Muscle of leg (tissue), 11 donors: ENCODE results near the gene FALEC. TPM values are rescaled to one million over a fixed set of nuclear protein-coding genes. Genes with fewer than 3 reads are reported as not detected.

Source experiments
- DNase-seq: peaks from one replicate; pipeline ENCODE4 v3.0.0; 2013
- H3K27ac ChIP-seq: one replicate; pipeline ENCODE4 v1.5.1; 2013; ENCODE audit warnings: mild to moderate bottlenecking, low read length, control low read depth
- H3K27me3 ChIP-seq: one replicate; pipeline ENCODE4 v1.6.1; 2013; ENCODE audit warnings: low read length; ENCODE audit not compliant: control insufficient read depth, insufficient read depth
- H3K36me3 ChIP-seq: one replicate; pipeline ENCODE4 v1.6.1; 2013; ENCODE audit warnings: low read length; ENCODE audit not compliant: control insufficient read depth, insufficient read depth
- H3K4me1 ChIP-seq: one replicate; pipeline ENCODE4 v1.6.1; 2013; ENCODE audit warnings: low read length; ENCODE audit not compliant: control insufficient read depth, insufficient read depth
- H3K4me3 ChIP-seq: one replicate; pipeline ENCODE4 v1.5.1; 2013; ENCODE audit warnings: low read length, control low read depth
- H3K9me3 ChIP-seq: replicated peaks from 2 replicates; pipeline ENCODE4 v1.6.1; 2013; ENCODE audit warnings: low read depth, low read length; ENCODE audit not compliant: control insufficient read depth
- WGBS: methylation state at CpG from one replicate; pipeline ENCODE4 v1.1.5; 2013; ENCODE audit warnings: missing lambda C conversion rate; ENCODE audit not compliant: insufficient coverage; 5-methylcytosine and 5-hydroxymethylcytosine counted together
- polyA plus RNA-seq, 8 donors: library from polyadenylated mRNA; unstranded; fragments of 120-200 nt; gene quantifications; one replicate each; pipeline versions ENCODE4 v1.2.1 to v1.2.3, GENCODE V29; 2013; ENCODE audit warnings: inconsistent platforms in 1 of 8, low replicate concordance in 1 of 8; ENCODE audit not compliant: insufficient read length in 8 of 8, insufficient read depth in 1 of 8
- total RNA-seq: library from RNA; stranded (reverse); fragments of 120-200 nt; gene quantifications from one replicate; pipeline ENCODE4 v1.2.4, GENCODE V29; 2013

FALEC gene
- total and polyA plus RNA-seq, 9 donors = 0.32 to 1.6 (median 0.74) TPM; not detected in 1

DNA sequence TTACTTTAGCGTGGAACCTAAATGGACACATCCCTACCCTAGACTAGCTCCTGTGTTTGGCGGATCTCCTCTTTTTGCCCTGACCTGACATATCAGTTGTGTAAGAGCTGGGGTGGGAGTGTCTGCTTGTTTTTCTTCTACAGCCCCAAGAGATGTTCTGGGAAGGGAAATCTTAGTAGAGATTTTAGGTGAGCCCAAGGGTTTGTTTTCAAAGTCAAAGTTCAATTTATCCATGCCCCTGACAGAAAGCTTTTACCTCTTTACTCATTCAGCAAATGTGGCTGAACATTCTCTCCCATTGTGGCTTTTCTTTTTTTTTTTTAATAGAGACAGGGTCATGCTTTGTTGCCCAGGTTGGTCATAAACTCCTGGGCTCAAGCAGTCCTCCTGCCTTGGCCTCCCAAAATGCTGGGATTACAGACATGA, 35.6 kb upstream of the FALEC start:
- H3K27me3 ChIP-seq = no peaks in the 10 kb centered on the region
- DNase-seq = no peak
- no peak overlapping the region for H3K27ac ChIP-seq
- no peak overlapping the region for H3K4me3 ChIP-seq
- H3K36me3 ChIP-seq = no peaks in the 10 kb centered on the region
- no CpG with 5 or more reads among the region's 2 CpGs for WGBS
- no peaks in the 10 kb centered on the region for H3K9me3 ChIP-seq
- H3K4me1 ChIP-seq = peaks cover 4% of the 10 kb centered on the region

DNA sequence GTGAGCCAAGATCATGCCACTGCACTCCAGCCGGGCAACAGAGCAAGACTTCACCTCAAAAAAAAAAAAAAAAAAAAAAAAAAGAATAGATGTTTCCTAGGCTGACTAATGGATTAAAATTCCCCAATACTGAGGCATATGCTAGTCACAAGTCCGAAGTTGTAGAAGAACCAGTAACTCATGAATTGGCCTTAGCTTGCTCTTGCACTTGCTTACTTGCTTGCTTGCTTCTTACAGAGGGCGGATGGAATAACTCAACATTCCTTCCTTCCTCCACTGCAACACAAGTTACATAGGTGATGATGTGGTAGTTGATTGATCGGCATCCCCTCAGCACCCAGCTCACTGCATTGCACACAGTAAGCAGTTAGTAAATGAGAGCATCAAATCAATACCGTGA, 31.1 kb upstream of the FALEC start:
- no peak for DNase-seq
- Histone ChIP-seq H3K4me3 (no peak overlapping the region), H3K9me3 (no peaks in the 10 kb centered on the region), H3K27ac (no peak overlapping the region), H3K27me3 (no peaks in the 10 kb centered on the region), H3K4me1 (peaks cover 8% of the 10 kb centered on the region), H3K36me3 (peaks cover 7% of the 10 kb centered on the region)
- WGBS = 100% methylated on average over 1 of the region's 5 CpGs

DNA sequence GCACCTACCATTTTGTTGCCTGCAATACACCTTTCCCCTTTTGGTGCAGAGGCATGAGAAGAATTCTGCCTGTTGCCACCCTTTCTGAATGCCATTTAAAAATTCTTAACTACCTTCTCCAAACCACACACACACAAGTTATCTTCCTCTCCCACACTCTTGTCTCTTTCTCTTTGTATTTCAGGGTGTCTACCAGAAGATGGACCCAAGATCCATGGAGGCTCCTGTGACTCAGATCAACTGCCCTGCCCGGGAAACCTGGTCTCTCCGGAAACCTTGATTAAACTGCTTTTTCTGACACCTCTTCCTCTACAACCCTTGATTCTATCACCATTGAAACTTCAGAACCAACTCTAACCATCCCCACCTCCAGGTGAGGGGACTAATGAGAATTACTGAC, 30.7 kb upstream of the FALEC start:
- no peak overlapping the region for H3K27ac ChIP-seq
- no peak for DNase-seq

DNA sequence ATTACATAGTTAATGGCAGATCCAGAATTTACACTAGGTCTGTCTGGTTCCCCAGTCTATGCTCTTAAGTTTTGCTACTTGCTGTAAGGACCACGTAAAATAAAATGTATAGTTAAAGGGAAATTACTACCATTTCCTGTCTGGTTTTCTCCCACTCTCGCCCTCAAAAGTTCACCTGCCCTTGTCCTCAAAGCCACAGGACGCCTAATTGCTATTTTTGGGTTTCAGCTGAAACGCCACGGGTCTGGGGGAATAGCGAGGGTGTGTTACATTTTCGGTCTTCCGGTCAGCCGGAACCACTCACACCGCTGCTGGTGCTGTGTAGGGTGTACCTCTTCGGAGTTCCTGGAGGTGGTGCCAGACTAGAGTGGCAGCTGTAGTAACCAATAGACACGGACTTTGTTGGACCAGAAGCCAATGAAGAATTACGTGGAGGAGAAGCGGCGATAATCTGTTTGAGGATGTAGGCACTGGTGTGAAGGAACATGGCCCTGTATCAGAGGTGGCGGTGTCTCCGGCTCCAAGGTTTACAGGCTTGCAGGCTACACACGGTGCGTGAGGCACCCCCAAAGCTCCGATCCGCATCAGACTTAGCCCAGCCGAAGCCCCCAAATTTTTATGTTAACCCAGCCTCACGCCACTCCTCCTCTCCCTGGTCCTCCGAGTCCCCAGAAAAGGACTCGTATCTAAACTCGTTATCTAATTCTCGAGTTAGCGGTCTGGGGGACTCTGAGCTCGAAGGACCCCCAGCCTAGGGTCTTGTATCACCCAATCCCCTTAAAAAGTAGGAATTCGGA, 28.4 kb upstream of the FALEC start, which contains the start of gene TARS2:
TARS2 (plus strand) TSS at position 454 of the 797 bp plus-strand sequence; CDS start at position 486, 32 bp downstream.
- Histone ChIP-seq H3K27ac (peak within 1 kb of the TSS; percentile 90), H3K4me3 (peak within 1 kb of the TSS; percentile 96), H3K36me3 (peaks cover 28% of the 10 kb centered on the region), H3K27me3 (no peaks in the 10 kb centered on the region), H3K4me1 (peaks cover 8% of the 10 kb centered on the region), H3K9me3 (no peaks in the 10 kb centered on the region)
- WGBS = 0% methylated on average over 21 of the region's 30 CpGs
- peak; percentile 100 for DNase-seq

More for the DNA sequence above, 30.7 kb upstream of the FALEC start:
- H3K9me3 ChIP-seq = no peaks in the 10 kb centered on the region
- H3K4me1 ChIP-seq = peaks cover 8% of the 10 kb centered on the region
- no peak overlapping the region for H3K4me3 ChIP-seq
- peaks cover 11% of the 10 kb centered on the region for H3K36me3 ChIP-seq
- no peaks in the 10 kb centered on the region for H3K27me3 ChIP-seq
- WGBS = 25% methylated on average over 1 of the region's 2 CpGs

DNA sequence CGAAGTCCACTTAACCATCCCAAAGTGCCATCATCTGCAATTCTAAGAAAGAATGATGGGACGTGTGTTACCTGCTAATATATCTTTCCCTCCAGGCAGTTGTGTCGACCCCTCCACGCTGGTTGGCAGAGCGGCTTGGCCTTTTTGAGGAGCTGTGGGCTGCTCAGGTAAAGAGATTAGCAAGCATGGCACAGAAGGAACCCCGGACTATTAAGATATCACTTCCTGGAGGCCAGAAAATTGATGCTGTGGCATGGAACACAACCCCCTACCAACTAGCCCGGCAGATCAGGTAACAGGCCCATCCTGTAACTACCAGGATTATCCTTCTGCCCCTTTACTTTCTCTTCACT, 27.8 kb upstream of the FALEC start:
- H3K27ac ChIP-seq = peak overlapping the region; percentile 90
- no CpG with 5 or more reads among the region's 7 CpGs for WGBS

DNA sequence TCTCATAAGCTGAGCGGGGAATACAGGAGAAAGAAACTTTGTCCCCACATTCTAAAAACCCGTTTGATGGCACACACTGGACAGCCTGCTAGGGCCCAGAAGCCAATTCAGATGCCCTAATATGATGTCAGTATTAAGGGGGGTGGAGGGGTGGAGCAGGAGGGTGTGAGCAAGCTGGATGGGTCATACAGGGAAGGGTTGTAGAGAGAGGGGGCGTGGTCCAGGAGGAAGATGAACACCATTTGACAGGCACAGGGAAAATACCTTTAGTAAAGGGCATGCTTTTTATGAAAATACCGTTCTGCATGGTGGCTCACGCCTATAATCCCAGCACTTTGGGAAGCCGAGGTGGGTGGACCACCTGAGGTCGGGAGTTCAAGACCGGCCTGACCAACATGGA, 22.4 kb upstream of the FALEC start:
- 94% methylated on average over 6 of the region's 8 CpGs for WGBS
- Histone ChIP-seq H3K4me1 (peaks cover under 1% of the 10 kb centered on the region), H3K27ac (no peak overlapping the region), H3K4me3 (no peak overlapping the region), H3K36me3 (peaks cover 64% of the 10 kb centered on the region), H3K27me3 (no peaks in the 10 kb centered on the region), H3K9me3 (no peaks in the 10 kb centered on the region)
- DNase-seq = no peak

More for the DNA sequence above, 27.8 kb upstream of the FALEC start:
- peaks cover 8% of the 10 kb centered on the region for H3K4me1 ChIP-seq
- H3K4me3 ChIP-seq = peak overlapping the region; percentile 96
- H3K36me3 ChIP-seq = peaks cover 33% of the 10 kb centered on the region
- no peaks in the 10 kb centered on the region for H3K27me3 ChIP-seq
- DNase-seq = no peak
- H3K9me3 ChIP-seq = no peaks in the 10 kb centered on the region

DNA sequence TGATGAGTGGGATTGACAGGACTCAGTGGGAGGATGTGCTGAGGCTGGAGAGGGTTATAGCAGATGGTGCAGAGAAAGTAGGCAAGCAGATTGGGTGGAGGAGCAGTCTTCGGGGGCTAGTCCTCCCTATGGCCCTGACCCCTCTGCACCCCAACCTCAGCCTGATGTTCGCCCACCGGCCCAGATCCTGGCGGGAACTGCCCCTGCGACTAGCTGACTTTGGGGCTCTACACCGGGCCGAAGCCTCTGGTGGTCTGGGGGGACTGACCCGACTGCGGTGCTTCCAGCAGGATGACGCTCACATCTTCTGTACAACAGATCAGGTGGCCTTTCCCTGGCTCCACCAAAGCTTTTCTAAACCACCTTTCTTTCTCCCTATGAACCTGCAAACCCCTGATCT, 17.2 kb upstream of the FALEC start:
- 95% methylated on average over 10 of the region's 10 CpGs for whole genome bisulfite sequencing
- Histone ChIP-seq H3K27me3 (no peaks in the 10 kb centered on the region), H3K36me3 (peaks cover 65% of the 10 kb centered on the region), H3K27ac (no peak overlapping the region), H3K9me3 (no peaks in the 10 kb centered on the region), H3K4me1 (no peaks in the 10 kb centered on the region), H3K4me3 (no peak overlapping the region)
- DNase-seq = no peak

DNA sequence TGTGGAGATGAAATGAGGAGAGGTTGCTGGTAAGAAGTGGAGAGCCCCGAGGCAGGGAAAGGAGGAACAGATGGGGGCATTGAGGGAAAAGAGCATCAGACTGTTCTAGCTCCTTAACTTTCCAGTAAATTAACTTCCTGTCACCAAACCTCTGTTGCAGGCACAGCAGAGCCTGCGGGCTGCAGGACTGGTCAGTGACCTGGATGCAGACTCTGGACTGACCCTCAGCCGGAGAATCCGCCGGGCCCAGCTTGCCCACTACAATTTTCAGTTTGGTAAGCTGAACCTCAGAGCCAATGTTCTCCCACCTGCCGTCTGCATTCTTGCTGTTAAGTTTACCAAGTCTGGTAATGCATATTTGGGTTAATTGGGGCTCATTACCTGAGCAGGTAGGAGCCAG, 10.1 kb upstream of the FALEC start:
- Histone ChIP-seq H3K4me1 (peaks cover 9% of the 10 kb centered on the region), H3K9me3 (no peaks in the 10 kb centered on the region), H3K36me3 (peaks cover 62% of the 10 kb centered on the region), H3K27me3 (no peaks in the 10 kb centered on the region), H3K27ac (no peak overlapping the region), H3K4me3 (no peak overlapping the region)
- DNase-seq = no peak
- WGBS = 84% methylated on average over 4 of the region's 6 CpGs

DNA sequence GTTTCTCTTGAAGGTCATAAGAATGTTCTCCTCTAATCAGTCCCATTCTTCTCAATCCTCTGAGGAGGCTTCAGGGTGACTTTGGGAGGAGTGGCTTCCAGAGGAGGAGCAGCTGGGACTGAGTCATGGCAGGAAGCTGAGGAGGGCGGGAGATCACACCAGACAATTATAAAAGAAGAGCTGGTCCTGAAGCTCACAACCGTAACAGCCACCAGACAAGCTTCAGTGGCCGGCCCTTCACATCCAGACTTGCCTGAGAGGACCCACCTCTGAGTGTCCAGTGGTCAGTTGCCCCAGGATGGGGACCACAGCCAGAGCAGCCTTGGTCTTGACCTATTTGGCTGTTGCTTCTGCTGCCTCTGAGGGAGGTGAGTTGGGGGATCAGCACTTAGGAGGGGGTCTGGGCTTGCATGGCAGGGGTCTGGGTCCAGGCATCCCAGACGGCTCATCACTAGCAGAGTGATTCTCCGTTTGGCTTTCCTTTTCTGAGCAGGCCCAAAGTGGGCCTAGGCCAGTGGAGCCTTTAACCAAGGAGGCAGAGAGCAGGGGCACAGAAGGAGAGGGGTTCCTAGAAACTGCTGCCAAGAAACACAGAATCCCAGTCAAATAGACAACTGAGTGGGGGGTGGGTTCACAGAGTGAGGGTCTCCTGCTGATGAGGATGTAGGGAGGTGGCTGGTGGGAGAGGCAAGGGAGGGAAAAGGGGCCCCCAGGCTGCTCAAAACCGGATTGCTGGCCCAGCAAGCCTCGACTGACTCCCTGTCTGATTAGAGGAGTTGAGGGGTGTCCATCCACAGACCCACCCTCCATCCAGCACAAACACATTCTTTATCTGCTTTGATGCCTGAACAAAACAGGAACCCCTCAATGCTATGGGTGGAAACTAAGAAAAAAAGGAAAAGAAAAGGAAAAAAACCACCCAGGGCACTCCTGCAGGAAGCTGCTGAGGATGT, 7.4 kb upstream of the FALEC start, which contains the start of gene ECM1:
ECM1 (plus strand) TSS at position 198 of the 953 bp plus-strand sequence; CDS start at position 299, 101 bp downstream.
- no peaks in the 10 kb centered on the region for H3K27me3 ChIP-seq
- no peak within 1 kb of the TSS for H3K27ac ChIP-seq
- no peaks in the 10 kb centered on the region for H3K9me3 ChIP-seq
- peaks cover 53% of the 10 kb centered on the region for H3K36me3 ChIP-seq
- WGBS = 67% methylated on average over 1 of the region's 7 CpGs
- no peak within 1 kb of the TSS for H3K4me3 ChIP-seq
- DNase-seq = peak; percentile 37
- H3K4me1 ChIP-seq = peaks cover 16% of the 10 kb centered on the region

DNA sequence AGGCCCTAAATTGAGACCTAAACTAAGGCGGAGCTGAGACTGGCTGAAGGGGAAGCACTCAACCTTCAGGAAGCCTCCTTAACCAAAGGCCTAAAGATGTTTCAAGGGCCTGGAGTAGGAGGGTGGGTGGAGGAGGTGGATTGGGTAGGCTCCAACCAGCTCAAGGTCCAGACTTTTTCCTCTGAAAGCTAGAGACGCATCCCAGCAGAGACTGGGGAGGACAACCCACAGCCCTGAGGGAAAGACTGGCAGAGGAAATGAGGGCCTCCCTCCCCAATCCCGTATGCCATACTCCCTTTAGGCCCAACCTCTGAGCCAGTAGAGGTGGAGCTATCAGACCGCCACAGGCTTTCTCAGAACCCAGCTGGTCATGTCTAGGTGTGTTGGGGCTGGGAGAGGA, 6.6 kb upstream of the FALEC start:
- H3K4me1 ChIP-seq = peaks cover 18% of the 10 kb centered on the region
- WGBS = no CpG with 5 or more reads among the region's 4 CpGs
- no peaks in the 10 kb centered on the region for H3K9me3 ChIP-seq
- H3K27ac ChIP-seq = no peak overlapping the region
- DNase-seq = no peak
- H3K27me3 ChIP-seq = no peaks in the 10 kb centered on the region
- H3K36me3 ChIP-seq = peaks cover 49% of the 10 kb centered on the region
- no peak overlapping the region for H3K4me3 ChIP-seq
